GM21423 (cell line): ENCODE measurements around the gene JAGN1.
"Not testable (repeated sequence)": the region's sequence is repeated elsewhere in the genome, so short reads cannot be mapped to it uniquely, and the experiment has no call there.

Experiments
- ATAC-seq: cut with Tn5 transposase; IDR thresholded peaks from one replicate; pipeline ENCODE4 v1.9.1; 2021; ENCODE audit warnings: mild to moderate bottlenecking, moderate library complexity; ENCODE audit not compliant: unreplicated experiment

Gene JAGN1

GRCh38 chr3:9866639-9867038, 23.8 kb upstream of the JAGN1 start:
- ATAC-seq, result no peak

GRCh38 chr3:9867106-9867505, 23.3 kb upstream of the JAGN1 start:
- ATAC-seq, result no peak

- no peak for ATAC-seq
These were observed 20.5 kb upstream of the JAGN1 start for GRCh38 chr3:9869955-9870354.

GRCh38 chr3:9870978-9871377, 19.4 kb upstream of the JAGN1 start:
- no peak for ATAC-seq

- not testable (repeated sequence) for ATAC-seq
These were observed 18.3 kb upstream of the JAGN1 start for GRCh38 chr3:9872067-9872466.

- ATAC-seq, result no peak
These were observed 15.0 kb upstream of the JAGN1 start for GRCh38 chr3:9875448-9875847.

GRCh38 chr3:9876255-9876654, 14.2 kb upstream of the JAGN1 start:
- ATAC-seq, result not testable (repeated sequence)

- no peak for ATAC-seq
These were observed 13.4 kb upstream of the JAGN1 start for GRCh38 chr3:9876991-9877390.

GRCh38 chr3:9878700-9879099, 11.7 kb upstream of the JAGN1 start:
- ATAC-seq, result no peak

GRCh38 chr3:9879830-9880549, 10.4 kb upstream of the JAGN1 start, which contains the start of gene CIDEC:
TSS of gene CIDEC (minus strand) at chr3:9880253. CDS start at chr3:9878486, 1,767 bp downstream.
- no peak for ATAC-seq

GRCh38 chr3:9881441-9881840, 9.0 kb upstream of the JAGN1 start:
- no peak for ATAC-seq

GRCh38 chr3:9883706-9884554, 6.5 kb upstream of the JAGN1 start:
- no peak for ATAC-seq

- ATAC-seq, result no peak
These were observed 5.8 kb upstream of the JAGN1 start for GRCh38 chr3:9884555-9885165.

- ATAC-seq, result no peak
These were observed 4.1 kb upstream of the JAGN1 start for GRCh38 chr3:9886328-9886727.

GRCh38 chr3:9887480-9887879, 2.9 kb upstream of the JAGN1 start:
- ATAC-seq, result no peak

- no peak for ATAC-seq
These were observed 1.9 kb upstream of the JAGN1 start for GRCh38 chr3:9888540-9888939.

GRCh38 chr3:9889405-9889804, 1.0 kb upstream of the JAGN1 start:
- ATAC-seq, result no peak

- no peak for ATAC-seq
These were observed 737 bp downstream of the JAGN1 start for GRCh38 chr3:9891072-9891622.

GRCh38 chr3:9893739-9894138, 3.3 kb downstream of the JAGN1 start:
- no peak for ATAC-seq

- ATAC-seq, result not testable (repeated sequence)
These were observed 5.3 kb downstream of the JAGN1 start for GRCh38 chr3:9895715-9896114.

- ATAC-seq, result not testable (repeated sequence)
These were observed 6.5 kb downstream of the JAGN1 start for GRCh38 chr3:9896755-9897407.
